SK-N-SH treated with all-trans-retinoic acid at 6 μM for 48 hours (cell line): ENCODE data around the gene FSD2.

Experiments
- ATAC-seq: fragments of 200-7000 bp; cut with Tn5 transposase; 3 replicates; pipeline ENCODE4 v1.9.1; 2020; ENCODE audit warnings: mild to moderate bottlenecking, moderate library complexity
- ARNTL ChIP-seq: fragments of 450-650 bp; formaldehyde crosslinking; IDR thresholded peaks from 2 replicates; pipeline ENCODE4 v1.5.0; 2020; ENCODE audit warnings: low read depth, mild to moderate bottlenecking, moderate library complexity, borderline replicate concordance
- BACH2 ChIP-seq: fragments of 250-450 bp; sonication (Bioruptor Pico); IDR thresholded peaks from 2 replicates; pipeline ENCODE4 v1.9.0; 2021; ENCODE audit warnings: mild to moderate bottlenecking, borderline replicate concordance
- CSDC2 ChIP-seq: fragments of 250-450 bp; sonication (Bioruptor Pico); IDR thresholded peaks from 2 replicates; pipeline ENCODE4 v1.5.0; 2020; ENCODE audit warnings: mild to moderate bottlenecking, moderate library complexity
- ESRRG ChIP-seq: fragments of 250-450 bp; sonication (Bioruptor Pico); IDR thresholded peaks from 2 replicates; pipeline ENCODE4 v1.6.1; 2021; ENCODE audit warnings: mild to moderate bottlenecking
- OSR1 ChIP-seq: fragments of 250-450 bp; sonication (Bioruptor Pico); IDR thresholded peaks from 2 replicates; pipeline ENCODE4 v1.8.0; 2022; ENCODE audit warnings: moderate library complexity, mild to moderate bottlenecking, inconsistent platforms
- PPARA ChIP-seq: fragments of 250-450 bp; sonication (Bioruptor Pico); IDR thresholded peaks from 2 replicates; pipeline ENCODE4 v1.5.0; 2020; ENCODE audit warnings: mild to moderate bottlenecking, borderline replicate concordance
- RARB ChIP-seq: fragments of 250-450 bp; sonication (Bioruptor Pico); IDR thresholded peaks from 2 replicates; pipeline ENCODE4 v1.8.0; 2021; ENCODE audit warnings: mild to moderate bottlenecking, moderate library complexity
- TCF4 ChIP-seq: fragments of 250-450 bp; sonication (Bioruptor Pico); IDR thresholded peaks from 2 replicates; pipeline ENCODE4 v1.8.0; 2021; ENCODE audit warnings: mild to moderate bottlenecking, moderate library complexity, borderline replicate concordance
- ZFP3 ChIP-seq: fragments of 250-450 bp; sonication (Bioruptor Pico); IDR thresholded peaks from 2 replicates; pipeline ENCODE4 v1.5.0; 2020; ENCODE audit warnings: mild to moderate bottlenecking, moderate library complexity
- ZNF70 ChIP-seq: fragments of 450-650 bp; formaldehyde crosslinking; IDR thresholded peaks from 2 replicates; pipeline ENCODE4 v1.5.0; 2020; ENCODE audit warnings: mild to moderate bottlenecking, moderate library complexity
- ZNF8 ChIP-seq: fragments of 450-650 bp; formaldehyde crosslinking; IDR thresholded peaks from 2 replicates; pipeline ENCODE4 v1.5.0; 2020; ENCODE audit warnings: mild to moderate bottlenecking, moderate library complexity
- TF ChIP-seq, protein P1 (sequence below): fragments of 250-450 bp; sonication (Bioruptor Pico); IDR thresholded peaks from 2 replicates; pipeline ENCODE4 v1.8.0; 2020; ENCODE audit warnings: mild to moderate bottlenecking, moderate library complexity, borderline replicate concordance
- TF ChIP-seq, protein P2 (sequence below): fragments of 250-450 bp; sonication (Bioruptor Pico); IDR thresholded peaks from 2 replicates; pipeline ENCODE4 v1.5.1; 2021; ENCODE audit warnings: mild to moderate bottlenecking, moderate library complexity
- TF ChIP-seq, protein P3 (sequence below): fragments of 250-450 bp; sonication (Bioruptor Pico); IDR thresholded peaks from 2 replicates; pipeline ENCODE4 v1.5.0; 2020; ENCODE audit warnings: mild to moderate bottlenecking, moderate library complexity
- TF ChIP-seq, protein P4 (sequence below): fragments of 250-450 bp; sonication (Bioruptor Pico); IDR thresholded peaks from 2 replicates; pipeline ENCODE4 v1.5.1; 2020; ENCODE audit warnings: low read depth, mild to moderate bottlenecking, moderate library complexity

Gene FSD2

DNA sequence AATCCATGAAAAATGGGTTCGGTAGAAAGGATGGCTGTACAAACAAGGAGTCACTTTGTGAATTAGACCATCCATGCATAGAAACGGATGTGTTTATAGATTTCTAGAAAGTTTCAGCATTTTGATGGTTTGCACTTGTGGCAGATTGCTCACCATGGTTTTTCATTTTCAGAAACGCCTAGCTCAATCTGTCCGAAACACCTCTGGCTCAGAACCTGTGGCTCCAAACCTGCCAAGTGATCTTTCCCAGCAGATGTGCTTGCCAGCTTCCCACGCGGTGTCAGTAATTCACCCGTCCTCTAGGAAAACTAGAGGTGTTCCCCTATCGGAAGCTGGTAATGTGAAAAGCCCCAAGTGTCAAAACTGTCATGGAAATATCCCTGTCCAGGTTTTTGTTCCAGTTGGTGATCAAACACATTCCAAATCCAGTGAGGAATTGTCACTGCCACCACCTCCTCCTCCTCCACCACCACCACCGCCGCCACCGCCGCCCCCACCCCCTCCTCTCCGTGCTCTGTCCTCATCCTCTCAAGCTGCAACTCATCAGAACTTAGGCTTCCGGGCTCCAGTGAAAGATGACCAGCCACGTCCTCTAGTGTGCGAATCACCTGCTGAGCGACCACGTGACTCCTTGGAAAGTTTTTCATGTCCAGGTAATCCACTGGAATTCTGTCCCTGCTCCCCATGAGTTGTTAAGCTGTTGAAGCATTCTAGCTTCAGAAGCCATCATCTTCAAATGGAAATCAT is 24.7 kb upstream of the FSD2 start (continued):
- TF ChIP-seq, protein P1, sequence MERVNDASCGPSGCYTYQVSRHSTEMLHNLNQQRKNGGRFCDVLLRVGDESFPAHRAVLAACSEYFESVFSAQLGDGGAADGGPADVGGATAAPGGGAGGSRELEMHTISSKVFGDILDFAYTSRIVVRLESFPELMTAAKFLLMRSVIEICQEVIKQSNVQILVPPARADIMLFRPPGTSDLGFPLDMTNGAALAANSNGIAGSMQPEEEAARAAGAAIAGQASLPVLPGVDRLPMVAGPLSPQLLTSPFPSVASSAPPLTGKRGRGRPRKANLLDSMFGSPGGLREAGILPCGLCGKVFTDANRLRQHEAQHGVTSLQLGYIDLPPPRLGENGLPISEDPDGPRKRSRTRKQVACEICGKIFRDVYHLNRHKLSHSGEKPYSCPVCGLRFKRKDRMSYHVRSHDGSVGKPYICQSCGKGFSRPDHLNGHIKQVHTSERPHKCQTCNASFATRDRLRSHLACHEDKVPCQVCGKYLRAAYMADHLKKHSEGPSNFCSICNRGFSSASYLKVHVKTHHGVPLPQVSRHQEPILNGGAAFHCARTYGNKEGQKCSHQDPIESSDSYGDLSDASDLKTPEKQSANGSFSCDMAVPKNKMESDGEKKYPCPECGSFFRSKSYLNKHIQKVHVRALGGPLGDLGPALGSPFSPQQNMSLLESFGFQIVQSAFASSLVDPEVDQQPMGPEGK (CRISPR knock-in tag): no peak
- TF ChIP-seq ESRRG (CRISPR knock-in tag) (no peak), OSR1 (CRISPR knock-in tag) (no peak), BACH2 (no peak), ZFP3 (no peak)

DNA sequence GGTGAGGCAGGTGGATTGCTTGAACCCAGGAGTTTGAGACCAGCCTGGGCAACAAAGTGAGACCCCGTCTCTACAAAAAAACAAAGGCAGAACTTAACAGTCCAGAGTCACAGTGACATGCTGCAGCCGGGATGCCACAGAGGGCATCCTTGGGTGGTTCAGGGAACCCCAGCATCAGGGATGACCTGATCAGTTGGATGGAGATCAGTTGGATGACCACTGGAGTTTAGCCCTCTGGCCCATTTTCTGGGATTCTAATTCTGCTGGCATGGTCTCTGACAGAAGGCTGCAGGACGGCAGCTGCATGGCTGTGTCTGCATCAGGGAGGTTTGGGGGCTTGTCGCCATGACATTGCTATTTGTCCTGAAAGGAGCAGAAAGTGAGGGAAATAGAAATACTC is 23.4 kb upstream of the FSD2 start:
- no peak for ATAC-seq

DNA sequence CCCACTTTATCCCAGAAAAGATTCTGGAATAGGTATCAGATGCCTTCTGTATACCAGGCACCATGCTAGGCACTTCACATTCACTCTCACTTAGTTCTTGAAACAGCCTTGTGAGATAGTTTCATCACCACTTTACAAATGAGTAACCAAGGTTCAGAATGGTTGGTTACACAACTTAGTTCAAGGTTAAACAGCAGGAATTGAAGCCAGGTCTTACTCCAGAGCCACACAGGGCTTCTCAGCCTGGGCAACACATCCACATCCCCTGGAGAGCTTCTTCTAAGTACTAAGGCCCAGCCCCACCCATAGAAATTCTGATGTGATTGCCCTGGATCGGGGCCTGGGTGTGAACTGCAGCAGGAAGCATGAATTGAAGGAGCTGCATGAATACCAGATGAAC is 22.2 kb upstream of the FSD2 start:
- ATAC-seq: no peak
- TF ChIP-seq, protein P2, sequence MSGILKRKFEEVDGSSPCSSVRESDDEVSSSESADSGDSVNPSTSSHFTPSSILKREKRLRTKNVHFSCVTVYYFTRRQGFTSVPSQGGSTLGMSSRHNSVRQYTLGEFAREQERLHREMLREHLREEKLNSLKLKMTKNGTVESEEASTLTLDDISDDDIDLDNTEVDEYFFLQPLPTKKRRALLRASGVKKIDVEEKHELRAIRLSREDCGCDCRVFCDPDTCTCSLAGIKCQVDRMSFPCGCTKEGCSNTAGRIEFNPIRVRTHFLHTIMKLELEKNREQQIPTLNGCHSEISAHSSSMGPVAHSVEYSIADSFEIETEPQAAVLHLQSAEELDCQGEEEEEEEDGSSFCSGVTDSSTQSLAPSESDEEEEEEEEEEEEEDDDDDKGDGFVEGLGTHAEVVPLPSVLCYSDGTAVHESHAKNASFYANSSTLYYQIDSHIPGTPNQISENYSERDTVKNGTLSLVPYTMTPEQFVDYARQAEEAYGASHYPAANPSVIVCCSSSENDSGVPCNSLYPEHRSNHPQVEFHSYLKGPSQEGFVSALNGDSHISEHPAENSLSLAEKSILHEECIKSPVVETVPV: no peak
- TF ChIP-seq, protein P3, sequence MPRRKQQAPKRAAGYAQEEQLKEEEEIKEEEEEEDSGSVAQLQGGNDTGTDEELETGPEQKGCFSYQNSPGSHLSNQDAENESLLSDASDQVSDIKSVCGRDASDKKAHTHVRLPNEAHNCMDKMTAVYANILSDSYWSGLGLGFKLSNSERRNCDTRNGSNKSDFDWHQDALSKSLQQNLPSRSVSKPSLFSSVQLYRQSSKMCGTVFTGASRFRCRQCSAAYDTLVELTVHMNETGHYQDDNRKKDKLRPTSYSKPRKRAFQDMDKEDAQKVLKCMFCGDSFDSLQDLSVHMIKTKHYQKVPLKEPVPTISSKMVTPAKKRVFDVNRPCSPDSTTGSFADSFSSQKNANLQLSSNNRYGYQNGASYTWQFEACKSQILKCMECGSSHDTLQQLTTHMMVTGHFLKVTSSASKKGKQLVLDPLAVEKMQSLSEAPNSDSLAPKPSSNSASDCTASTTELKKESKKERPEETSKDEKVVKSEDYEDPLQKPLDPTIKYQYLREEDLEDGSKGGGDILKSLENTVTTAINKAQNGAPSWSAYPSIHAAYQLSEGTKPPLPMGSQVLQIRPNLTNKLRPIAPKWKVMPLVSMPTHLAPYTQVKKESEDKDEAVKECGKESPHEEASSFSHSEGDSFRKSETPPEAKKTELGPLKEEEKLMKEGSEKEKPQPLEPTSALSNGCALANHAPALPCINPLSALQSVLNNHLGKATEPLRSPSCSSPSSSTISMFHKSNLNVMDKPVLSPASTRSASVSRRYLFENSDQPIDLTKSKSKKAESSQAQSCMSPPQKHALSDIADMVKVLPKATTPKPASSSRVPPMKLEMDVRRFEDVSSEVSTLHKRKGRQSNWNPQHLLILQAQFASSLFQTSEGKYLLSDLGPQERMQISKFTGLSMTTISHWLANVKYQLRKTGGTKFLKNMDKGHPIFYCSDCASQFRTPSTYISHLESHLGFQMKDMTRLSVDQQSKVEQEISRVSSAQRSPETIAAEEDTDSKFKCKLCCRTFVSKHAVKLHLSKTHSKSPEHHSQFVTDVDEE (CRISPR knock-in tag): no peak
- TF ChIP-seq ARNTL (no peak), ZNF8 (CRISPR knock-in tag) (no peak), ZNF70 (CRISPR knock-in tag) (no peak), PPARA (CRISPR knock-in tag) (no peak), RARB (CRISPR knock-in tag) (no peak), TCF4 (CRISPR knock-in tag) (no peak), ESRRG (CRISPR knock-in tag) (no peak), CSDC2 (CRISPR knock-in tag) (no peak)
- TF ChIP-seq, protein P4, sequence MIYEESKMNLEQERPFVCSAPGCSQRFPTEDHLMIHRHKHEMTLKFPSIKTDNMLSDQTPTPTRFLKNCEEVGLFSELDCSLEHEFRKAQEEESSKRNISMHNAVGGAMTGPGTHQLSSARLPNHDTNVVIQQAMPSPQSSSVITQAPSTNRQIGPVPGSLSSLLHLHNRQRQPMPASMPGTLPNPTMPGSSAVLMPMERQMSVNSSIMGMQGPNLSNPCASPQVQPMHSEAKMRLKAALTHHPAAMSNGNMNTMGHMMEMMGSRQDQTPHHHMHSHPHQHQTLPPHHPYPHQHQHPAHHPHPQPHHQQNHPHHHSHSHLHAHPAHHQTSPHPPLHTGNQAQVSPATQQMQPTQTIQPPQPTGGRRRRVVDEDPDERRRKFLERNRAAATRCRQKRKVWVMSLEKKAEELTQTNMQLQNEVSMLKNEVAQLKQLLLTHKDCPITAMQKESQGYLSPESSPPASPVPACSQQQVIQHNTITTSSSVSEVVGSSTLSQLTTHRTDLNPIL (CRISPR knock-in tag): no peak

More for the DNA sequence above, 23.4 kb upstream of the FSD2 start:
- TF ChIP-seq, protein P2: no peak
- no peak for TF ChIP-seq ZNF70 (CRISPR knock-in tag)
- no peak for TF ChIP-seq CSDC2 (CRISPR knock-in tag)
- TF ChIP-seq OSR1 (CRISPR knock-in tag): no peak
- TF ChIP-seq, protein P4 (CRISPR knock-in tag): no peak
- TF ChIP-seq, protein P3 (CRISPR knock-in tag): no peak
- no peak for TF ChIP-seq ZNF8 (CRISPR knock-in tag)
